Cerebellar cortex (tissue), 1 donor: Measurements from ENCODE around the gene EHD2.
"Not testable (repeated sequence)": the region's sequence is repeated elsewhere in the genome, so short reads cannot be mapped to it uniquely, and the experiment has no call there.

Source experiments
- DNase-seq: peaks from one replicate; pipeline ENCODE4 v3.0.0-alpha.2; 2015; ENCODE audit warnings: low spot score

The EHD2 gene

DNA sequence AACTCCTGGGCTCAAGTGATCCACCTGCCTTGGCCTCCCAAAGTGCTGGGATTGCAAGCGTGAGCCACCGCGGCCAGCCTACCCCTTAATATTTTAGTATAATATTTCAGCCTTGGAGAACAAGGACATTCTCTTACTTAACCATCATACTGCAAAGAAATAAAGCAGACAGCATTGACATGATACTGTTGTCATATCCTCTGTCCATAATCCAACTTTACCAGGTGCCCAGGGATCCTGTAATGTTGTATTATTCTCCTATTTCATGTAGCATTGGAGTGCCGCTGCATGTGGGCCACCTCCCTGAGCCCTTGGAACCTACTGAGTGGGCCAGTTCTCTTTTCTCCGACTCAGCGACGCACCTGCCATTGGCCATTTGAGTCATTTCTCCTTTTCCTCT lies 21.4 kb upstream of the EHD2 start:
- DNase-seq, result no peak

DNA sequence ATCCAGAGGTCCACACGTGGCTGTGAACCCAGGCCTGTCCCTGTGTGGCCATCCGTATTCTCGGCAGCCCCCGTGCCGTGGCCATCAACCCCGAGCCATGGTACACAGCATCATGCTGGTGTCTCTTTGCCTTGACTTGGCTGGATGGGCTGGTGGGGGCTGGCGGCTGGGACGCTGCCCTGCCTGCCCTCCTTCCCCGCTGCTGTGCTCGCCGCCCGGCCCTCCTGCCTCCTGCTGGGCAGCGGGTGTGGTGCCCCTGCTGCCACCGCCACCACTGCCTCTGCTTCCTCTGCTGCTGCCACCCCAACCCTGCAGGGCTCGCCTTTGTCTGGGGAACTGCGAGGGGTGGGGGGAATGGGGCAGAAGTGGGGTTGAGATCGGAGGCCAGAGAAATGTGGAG lies 19.7 kb upstream of the EHD2 start:
- DNase-seq, result no peak

DNA sequence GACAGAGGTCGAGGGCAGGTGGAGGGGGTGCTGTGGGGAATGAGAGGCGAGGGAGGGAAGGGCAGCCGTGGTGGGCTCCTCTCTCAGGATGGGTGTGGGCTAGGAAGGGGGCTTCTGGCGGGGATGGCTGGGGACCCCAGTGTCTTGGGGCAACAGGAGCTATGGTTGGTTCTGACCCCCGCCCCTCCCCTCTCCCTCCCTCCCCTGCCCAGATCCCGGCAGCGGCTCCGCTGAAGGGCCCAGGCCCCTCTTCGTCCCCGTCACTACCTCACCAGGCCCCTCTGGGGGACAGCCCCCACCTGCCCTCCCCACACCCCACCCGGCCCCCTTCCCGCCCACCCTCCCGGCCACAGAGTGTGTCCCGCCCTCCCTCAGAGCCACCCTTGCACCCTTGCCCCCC lies 19.3 kb upstream of the EHD2 start:
- DNase-seq, result no peak

DNA sequence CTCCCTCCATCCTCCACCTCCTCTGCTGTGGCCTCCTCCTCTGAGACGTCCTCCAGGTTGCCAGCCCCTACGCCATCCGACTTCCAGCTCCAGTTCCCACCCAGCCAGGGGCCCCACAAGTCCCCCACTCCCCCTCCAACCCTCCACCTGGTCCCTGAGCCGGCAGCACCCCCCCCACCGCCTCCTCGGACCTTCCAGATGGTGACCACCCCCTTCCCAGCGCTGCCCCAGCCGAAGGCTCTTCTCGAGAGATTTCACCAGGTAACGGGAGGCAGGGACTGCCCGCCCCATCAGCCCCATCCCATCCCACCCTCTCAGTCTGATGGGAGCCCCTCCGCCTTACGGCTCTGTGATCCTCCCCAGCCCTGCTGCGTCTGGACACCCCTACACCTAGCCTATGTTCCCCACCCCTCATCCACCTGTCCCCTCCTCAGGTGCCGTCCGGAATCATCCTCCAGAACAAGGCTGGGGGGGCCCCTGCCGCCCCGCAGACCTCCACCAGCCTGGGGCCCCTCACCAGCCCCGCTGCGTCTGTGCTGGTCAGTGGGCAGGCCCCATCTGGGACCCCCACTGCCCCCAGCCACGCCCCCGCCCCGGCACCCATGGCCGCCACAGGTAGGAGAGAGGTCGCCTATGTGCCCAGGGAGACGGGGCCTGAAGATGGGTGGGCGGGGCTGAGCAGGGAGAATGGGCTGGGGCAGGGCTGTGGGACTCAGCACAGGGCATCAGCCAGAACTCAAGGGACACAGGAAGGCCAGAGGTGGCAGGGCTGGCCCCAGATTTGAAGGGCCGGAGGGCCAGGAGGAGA lies 18.6 kb upstream of the EHD2 start:
- DNase-seq, result no peak

DNA sequence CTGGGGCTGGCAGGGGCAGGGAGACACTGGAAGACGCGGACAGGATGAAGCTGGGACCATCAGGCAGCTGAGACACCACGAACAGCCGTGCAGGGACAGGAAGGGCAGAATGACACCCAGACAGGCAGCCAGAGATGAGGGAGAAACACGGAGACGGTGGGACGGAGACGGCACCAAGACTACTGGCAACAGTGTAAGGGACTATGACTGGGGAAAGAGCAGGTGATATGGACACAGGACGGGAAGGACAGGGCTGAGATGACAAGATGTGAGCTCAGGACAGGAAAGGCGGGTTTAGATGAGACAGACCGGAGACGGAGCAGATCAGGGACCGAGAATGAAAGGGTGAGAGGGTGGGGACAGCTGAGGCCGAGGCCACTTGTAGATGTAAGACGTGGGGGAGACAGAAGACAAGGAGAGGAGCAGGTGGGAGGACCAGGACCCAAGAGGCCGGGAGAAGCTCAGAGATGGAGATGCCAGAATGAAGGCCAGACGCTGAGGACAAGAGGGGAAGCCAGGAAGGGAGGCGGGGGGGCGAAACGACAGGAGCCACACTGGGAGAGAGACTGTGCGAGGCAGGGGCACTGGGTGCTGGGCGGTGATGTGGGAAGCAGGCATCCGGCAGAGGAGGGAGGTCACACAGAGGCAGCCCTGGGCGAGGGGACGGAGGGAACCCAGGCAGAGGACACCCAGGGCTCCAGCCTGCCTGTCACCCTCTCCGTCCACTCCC lies 17.5 kb upstream of the EHD2 start:
- DNase-seq, result no peak

DNA sequence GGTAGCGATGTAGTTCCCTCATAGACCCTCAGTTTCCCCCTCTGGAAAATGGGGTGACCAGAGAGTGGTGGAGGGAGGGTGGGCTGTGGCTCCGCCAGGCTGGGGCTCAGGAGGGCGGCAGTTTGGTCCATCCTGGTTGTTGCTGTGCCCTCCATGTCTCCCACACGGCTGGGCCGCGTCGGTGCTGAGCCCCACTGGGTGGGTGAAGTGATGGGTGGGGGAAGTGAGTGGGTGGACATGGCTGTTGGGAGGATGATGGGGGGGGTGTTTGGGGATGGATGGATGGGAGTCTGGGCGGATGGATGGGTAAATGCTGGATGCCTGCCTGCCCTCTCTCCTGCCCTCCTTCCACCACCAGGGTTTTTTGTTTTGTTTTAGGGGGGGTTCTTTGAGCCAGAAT lies 16.6 kb upstream of the EHD2 start:
- DNase-seq, result no peak

DNA sequence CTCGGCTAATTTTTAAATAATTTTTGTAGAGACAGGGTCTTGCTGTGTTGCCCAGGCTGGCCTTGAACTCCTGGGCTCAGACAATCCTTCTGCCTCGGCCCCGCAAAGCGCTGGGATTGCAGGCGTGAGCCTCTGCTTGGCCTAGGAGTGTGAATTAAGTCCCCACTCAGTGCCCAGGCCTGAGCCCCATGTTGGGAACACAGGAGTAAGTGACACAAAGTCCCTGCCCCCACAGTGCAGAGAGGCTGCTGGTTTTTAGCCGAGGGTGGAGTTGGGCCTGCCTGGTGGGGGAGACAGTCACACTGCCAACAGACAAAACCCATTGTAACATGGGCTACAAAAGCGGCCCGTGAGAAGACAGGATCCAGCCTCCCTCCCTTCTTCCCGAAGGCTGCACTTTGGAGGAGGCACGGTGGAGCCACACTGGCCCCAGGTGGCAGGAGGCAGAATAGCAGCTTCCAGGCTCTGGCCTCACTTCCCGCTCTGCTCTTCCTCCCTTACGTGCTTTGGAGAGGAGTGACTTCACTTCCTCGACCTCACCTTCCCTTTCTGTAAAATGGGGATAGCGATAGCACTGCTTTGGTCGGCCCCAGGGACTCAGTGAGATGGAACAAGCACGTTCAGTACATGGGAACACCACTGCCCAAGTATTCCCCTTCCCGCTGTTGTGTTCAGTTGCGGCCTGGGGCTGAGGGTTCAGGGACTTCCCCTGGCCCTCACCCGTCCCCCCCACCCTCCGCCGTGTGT lies 15.2 kb upstream of the EHD2 start:
- DNase-seq, result peak; percentile 90

DNA sequence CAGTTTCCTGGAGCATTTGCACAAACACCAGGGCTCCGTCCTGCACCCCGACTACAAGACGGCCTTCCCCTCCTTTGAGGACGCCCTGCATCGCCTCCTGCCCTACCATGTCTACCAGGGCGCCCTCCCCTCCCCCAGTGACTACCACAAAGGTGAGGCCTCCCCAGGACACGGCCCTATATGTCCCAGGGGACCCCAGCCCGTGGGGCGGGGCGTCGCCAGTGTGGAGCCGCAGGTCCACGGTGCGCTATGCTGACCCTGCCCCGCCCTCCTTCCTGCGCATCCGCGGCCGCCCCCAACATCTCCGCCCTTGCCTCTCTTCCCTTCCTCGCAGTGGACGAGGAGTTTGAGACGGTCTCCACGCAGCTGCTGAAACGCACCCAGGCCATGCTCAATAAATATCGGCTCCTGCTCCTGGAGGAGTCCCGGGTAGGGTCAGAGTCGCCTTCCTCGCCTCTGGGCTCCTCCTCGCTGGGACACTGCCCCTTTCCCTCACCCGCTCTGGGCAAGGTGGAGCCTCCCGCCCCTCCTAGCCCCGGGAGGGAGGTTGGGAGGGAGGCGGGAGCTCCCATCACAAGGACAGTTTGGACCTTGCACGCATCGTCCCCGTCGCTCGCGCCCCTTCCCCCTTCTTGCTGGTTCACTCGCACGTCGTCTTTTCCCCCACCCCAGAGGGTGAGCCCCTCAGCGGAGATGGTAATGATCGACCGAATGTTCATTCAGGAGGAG lies 14.4 kb upstream of the EHD2 start:
- DNase-seq, result no peak

DNA sequence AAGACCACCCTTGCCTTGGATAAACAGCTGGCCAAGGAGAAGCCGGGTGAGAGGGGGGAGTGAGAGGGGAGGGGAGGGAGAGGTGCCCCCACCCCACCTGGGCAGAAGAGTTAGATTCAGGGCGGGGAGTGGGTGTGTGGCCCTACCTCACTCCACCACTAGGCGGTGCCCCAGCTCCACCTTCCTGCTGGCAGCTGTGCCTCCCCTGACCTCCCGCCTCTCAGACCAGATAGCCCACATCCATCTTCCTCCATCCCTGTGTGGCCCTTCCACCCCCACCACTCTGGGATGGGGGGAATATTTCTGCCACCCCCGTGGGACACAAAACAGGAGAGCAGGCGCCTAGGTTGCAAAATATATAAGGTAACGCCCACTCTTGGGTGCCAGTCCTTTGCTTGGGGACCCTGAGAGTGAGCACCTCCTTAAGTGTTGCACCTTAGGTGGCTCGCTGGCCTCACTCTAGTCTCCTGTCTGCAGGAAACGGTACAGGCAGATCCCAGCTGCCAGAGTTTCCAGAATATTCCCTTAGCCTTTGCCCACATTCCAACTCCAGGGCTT lies 13.8 kb upstream of the EHD2 start:
- peak; percentile 37 for DNase-seq

DNA sequence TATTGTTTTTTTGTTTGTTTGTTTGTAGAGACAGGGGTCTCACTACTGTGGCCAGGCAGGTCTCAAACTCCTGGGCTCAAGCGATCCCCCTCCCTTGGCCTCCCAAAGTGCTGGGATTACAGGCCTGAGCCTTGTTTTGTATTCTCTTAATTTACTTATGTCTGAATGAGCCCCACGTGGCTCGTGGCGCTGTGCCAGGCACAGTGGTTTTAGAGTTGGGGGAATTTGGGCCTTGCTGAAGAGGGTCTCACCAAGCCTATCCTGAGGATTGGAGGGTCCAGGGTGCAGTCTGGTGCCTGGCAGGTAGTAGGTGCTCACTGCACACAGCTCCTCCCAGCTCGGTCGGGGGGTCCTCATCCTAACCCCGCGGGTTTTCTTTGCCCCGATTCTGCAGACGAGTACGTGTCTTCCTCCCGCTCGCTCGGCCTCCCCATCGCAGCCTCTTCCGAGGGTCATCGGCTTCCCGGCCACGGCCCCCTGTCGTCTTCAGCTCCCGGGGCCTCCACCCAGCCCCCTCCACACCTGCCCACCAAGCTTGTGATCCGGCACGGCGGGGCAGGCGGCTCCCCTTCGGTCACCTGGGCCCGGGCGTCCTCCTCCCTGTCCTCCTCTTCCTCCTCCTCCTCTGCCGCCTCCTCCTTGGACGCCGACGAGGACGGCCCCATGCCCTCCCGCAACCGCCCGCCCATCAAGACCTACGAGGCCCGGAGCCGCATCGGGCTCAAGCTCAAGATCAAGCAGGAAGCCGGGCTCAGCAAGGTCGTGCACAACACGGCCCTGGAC lies 12.1 kb upstream of the EHD2 start:
- no peak for DNase-seq

DNA sequence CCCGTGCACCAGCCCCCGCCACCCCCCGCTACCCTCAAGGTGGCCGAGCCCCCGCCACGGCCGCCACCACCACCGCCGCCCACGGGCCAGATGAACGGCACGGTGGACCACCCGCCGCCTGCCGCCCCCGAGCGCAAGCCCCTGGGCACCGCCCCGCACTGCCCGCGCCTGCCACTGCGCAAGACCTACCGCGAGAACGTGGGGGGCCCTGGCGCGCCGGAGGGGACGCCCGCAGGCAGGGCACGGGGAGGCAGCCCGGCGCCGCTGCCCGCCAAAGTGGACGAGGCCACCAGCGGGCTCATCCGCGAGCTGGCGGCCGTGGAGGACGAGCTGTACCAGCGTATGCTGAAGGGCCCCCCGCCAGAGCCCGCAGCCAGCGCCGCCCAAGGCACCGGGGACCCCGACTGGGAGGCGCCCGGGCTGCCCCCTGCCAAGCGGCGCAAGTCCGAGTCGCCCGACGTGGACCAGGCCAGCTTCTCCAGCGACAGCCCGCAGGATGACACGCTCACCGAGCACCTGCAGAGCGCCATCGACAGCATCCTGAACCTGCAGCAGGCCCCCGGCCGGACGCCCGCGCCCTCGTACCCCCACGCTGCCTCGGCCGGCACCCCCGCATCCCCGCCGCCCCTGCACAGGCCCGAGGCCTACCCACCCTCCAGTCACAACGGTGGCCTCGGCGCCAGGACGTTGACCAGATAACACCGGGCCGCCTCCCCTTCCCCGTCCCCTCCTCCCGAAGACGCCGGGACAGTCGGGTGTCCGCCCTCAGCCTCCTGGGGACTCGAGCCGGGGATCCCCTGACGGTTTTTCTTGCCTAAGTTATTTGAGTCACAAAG lies 11.3 kb upstream of the EHD2 start:
- DNase-seq, result no peak

DNA sequence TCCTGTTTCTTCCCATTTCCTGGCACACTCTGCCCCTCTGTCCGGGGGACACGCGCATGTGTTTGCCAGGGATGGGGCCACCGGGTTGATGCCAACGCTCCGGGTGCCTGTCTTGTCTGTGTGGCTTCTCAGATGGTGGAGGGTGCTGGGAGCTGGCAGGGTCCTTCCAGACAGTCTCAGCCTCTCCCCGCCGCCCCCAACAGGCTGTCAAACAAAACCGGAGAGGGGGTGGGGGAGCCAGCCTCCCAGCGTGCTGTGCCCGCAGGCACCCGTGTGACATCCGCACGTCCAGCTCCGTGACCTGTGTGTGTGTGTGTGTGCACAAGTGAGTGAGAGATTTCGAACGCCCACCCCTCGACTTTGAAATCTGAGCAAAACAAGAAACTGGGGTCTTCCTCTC lies 10.6 kb upstream of the EHD2 start:
- no peak for DNase-seq

DNA sequence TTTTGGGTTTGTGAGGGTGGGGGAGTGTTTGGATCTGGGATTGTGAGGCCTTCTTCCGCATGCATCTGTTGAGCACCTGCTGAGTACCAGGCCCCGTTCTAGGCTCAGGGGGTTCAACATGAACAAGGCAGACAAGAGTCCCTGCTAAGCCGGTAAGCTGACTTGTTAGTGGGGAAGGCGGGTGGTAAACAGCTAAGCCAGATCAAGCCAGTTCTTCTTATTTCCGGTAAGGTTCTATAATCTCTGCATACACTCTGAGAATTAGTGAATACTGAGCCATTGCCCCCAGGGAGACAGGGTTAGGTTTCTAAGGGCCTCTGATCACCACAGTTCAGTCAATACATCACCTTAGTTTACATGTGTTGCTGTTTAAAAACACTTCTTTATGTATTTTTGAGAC lies 9.9 kb upstream of the EHD2 start:
- no peak for DNase-seq

DNA sequence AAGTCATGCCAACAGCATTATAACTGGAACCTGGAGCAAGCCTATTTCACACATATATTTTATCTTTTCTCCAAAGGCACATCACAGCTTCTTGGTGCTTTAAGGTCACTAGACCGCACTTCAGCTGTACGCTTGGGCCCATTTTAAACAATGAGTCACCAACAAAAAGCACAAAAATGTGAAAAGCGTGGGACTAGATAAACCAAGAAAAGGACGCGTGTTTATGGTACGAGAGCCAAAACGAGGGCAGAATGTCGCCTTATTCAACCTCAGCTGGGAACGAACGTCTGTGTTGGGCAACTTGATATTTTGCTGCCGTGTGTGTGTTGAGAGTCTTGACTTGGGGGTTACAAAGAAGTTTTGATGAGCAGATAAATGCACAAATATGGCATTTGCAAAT lies 9.2 kb upstream of the EHD2 start:
- DNase-seq, result no peak

DNA sequence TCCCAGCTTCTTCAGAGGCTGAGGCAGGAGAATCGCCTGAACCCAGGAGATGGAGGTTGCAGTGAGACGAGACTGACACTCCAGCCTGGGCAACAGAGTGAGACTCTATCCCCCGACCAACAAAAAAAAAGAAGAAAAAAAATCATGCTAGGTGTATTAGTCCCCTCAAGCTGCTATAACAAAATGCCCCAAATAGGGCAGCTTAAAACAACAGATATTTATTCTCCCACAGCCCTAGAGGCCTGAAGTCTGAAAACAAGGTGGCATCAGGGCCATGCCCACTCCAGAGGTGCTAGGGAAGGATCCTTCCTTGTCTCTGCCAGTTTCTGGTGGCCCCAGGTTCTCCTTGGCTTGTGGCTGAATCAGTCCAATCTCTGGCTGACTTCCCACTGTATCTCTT lies 8.6 kb upstream of the EHD2 start:
- DNase-seq, result no peak

DNA sequence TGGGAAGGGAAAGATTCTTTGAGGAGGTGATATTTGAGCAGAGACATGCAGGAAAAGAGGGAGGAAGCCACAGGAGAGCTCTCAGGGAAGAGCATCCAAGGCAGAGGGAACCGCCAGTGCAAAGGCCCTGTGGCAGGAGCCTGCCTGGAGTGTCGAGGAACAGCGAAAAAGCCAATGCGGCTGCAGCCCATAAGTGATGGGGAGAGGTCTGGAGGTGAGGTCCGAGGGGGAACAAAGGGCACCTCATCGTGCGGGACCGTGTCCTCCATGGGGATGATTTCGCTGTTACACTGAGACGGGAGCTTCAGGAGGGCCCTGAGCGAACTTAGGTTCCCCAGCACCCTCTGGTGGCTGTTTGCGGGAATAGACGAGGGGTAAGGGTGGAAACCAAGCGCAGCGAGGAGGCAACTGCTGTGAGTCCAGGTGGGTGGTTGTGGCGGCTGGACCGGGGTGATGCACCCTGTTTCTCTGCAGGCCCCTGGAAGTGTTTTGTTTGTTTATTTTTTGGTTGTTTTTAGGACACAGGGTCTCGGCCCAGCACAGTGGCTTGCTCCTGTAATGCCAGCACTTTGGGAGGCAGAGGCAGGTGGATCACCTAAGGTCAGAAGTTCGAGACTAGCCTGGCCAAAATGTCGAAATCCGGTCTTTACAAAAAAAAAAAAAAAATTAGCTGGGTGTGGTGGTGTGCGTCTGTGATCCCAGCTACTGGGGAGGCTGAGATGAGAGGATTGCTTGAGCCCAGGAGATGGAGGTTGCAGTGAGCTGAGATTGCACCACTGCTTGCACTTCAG lies 5.9 kb upstream of the EHD2 start:
- peak; percentile 80 for DNase-seq

DNA sequence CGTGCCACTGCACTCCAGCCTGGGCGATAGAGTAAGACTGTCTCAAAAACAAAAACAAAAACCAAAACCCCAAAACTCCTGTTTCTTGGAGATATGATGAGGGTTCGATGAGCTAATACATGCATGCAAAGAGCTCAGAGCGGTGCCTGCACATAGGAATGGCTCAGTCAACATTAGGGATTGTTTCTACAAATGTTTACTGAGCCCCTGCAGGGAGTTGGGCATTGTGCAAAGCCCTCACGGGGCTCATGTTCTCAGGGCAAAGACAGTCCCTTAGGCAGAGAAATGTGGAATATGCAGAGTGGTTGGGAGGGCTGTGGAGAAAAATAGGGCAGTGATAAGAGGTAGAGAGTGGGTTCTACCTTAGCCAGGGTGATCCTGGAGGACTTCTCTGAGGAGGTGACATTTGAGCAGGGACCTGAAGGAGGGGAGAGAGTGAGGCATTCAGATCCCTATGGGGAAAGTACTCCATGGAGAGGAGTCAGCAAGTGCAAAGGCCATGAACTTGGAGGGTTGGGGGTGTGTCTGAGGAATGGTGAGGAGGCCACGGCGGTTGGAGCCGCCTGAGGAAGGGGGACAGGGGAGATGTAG lies 1.5 kb upstream of the EHD2 start:
- DNase-seq, result no peak

DNA sequence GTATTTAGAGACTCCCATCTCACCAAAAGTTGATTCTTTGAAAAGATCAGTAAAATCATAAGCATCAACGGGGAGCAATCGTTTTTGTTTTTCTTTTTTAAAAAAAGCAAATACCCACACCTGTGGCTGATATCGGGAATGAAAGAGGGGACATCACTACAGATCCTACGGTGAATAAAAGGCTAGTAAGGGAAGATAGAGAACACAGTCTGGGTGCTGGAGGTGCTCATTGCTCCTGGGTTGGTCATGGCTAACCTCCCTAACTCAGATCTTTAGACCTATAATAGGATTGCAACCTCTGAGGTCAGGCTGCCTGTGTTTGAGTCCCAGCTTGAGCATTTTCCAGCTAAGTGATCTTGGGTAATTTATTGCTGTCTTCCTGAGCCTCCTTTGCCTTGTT lies 1.1 kb downstream of the EHD2 start:
- no peak for DNase-seq

DNA sequence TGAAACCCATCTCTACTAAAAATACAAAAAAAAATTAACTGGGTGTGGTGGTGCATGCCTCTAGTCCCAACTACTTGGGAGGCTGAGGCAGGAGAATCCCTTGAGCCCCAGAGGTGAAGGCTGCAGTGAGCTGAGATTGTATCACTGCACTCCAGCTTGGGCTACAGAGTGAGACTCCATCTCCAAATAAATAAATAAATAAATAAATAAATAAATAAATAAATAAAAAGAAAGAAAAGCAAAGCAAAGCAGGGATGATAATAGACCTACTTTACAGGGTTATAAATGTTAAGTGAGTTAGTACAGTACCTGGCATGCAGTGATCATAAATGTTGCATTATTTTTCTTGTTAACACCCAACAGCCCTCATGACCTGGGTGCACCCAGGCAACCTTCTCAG lies 1.6 kb downstream of the EHD2 start:
- DNase-seq, result not testable (repeated sequence)
